ENCODE results near the gene PELI2.

Gene PELI2

GRCh38 chr14:56115976-56116893, 2.0 kb upstream of the PELI2 start:
- TF ChIP-seq CTCF (IDR thresholded peaks at IDR 0.05; ENCODE audit: control extremely low read depth, extremely low read depth, low read depth, missing control alignments) = no peak
- ChIA-PET POLR2A (no interaction called here), CTCF (interaction anchor here (1.6 kb wide), 1 partner anchor 8 kb away, joined by 4 read pairs; no protein-coding TSS in a partner anchor)
- DNase-seq (ENCODE audit: extremely low spot score) = no peak

- CTCF ChIA-PET = interaction anchor here (1.1 to 1.5 kb wide), 2 partner anchors 8 to 10 kb away, joined by 3 to 5 read pairs; no protein-coding TSS in a partner anchor
- peak; percentile 20 for DNase-seq (ENCODE audit: extremely low spot score)
- POLR2A ChIA-PET = no interaction called here
- TF ChIP-seq CTCF (IDR thresholded peaks at IDR 0.05; ENCODE audit: control extremely low read depth, extremely low read depth, low read depth, missing control alignments) = no peak
These were observed 485 bp downstream of the PELI2 start for GRCh38 chr14:56118611-56119181.

- POLR2A ChIA-PET = no interaction called here
These were observed 1.2 kb downstream of the PELI2 start for GRCh38 chr14:56119201-56119981.

GRCh38 chr14:56120091-56120691, 2.0 kb downstream of the PELI2 start:
- CTCF ChIA-PET = interaction anchor here (1.3 kb wide), 1 partner anchor 15 kb away, joined by 3 read pairs; no protein-coding TSS in a partner anchor

More at GRCh38 chr14:56119201-56119981, 1.2 kb downstream of the PELI2 start:
- CTCF ChIA-PET = interaction anchor here (1.3 to 1.5 kb wide), 2 partner anchors 11 to 14 kb away, joined by 3 to 5 read pairs; no protein-coding TSS in a partner anchor
- peak; percentile 26 for DNase-seq (ENCODE audit: extremely low spot score)
- TF ChIP-seq CTCF (IDR thresholded peaks at IDR 0.05; ENCODE audit: control extremely low read depth, extremely low read depth, low read depth, missing control alignments) = no peak

GRCh38 chr14:56121816-56122215, 3.6 kb downstream of the PELI2 start:
- TF ChIP-seq CTCF (IDR thresholded peaks at IDR 0.05; ENCODE audit: control extremely low read depth, extremely low read depth, low read depth, missing control alignments) = no peak
- DNase-seq (ENCODE audit: extremely low spot score) = no peak
- POLR2A ChIA-PET = no interaction called here
- CTCF ChIA-PET = no interaction called here

More at GRCh38 chr14:56120091-56120691, 2.0 kb downstream of the PELI2 start:
- no peak for TF ChIP-seq CTCF (IDR thresholded peaks at IDR 0.05; ENCODE audit: control extremely low read depth, extremely low read depth, low read depth, missing control alignments)
- no peak for DNase-seq (ENCODE audit: extremely low spot score)
- POLR2A ChIA-PET = no interaction called here

- ChIA-PET CTCF (no interaction called here), POLR2A (no interaction called here)
- TF ChIP-seq CTCF (IDR thresholded peaks at IDR 0.05; ENCODE audit: control extremely low read depth, extremely low read depth, low read depth, missing control alignments) = no peak
- DNase-seq (ENCODE audit: extremely low spot score) = no peak
These were observed 4.1 kb downstream of the PELI2 start for GRCh38 chr14:56122301-56122700.

Measured in GM10248 (cell line).